ENCODE data around the gene GPRC5C.
A peak's percentile ranks its signal among the peaks of the same experiment; 100 is the strongest.

GPRC5C gene

DNA sequence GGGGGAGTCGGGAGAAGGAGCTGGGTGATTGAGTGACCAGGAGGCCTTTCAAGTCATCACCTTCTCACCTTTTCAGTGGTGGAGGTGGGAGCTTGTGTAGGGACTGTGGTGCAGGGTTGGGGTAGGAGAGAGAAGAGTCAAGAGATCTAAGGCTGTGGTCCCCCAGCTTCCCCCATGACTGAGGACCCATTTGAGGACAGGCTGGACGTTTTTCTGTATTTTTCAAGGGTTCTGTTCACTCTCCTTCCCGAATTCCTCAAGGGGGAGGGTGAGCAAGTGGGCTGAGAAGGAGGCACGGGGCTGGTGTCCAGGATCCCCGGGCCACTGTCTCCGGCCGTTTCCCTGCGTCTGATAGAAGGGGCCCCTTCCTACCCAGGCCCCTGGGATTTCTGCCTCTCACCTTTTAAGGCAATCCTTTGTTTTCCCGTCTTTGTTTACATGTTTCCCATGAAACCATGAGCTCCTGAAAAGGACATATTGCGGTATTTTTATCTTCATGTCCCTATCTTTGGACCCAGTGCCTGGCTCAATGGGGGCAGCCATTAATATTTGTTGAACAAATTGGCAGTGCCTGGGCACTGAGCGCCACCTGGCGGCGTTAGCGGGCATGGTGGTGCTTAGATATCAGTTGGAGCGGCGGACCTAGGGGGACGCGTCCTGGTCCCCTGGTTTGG is 25.4 kb downstream of the GPRC5C start (continued):
- TF ChIP-seq, protein P1, sequence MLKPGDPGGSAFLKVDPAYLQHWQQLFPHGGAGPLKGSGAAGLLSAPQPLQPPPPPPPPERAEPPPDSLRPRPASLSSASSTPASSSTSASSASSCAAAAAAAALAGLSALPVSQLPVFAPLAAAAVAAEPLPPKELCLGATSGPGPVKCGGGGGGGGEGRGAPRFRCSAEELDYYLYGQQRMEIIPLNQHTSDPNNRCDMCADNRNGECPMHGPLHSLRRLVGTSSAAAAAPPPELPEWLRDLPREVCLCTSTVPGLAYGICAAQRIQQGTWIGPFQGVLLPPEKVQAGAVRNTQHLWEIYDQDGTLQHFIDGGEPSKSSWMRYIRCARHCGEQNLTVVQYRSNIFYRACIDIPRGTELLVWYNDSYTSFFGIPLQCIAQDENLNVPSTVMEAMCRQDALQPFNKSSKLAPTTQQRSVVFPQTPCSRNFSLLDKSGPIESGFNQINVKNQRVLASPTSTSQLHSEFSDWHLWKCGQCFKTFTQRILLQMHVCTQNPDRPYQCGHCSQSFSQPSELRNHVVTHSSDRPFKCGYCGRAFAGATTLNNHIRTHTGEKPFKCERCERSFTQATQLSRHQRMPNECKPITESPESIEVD (tag by site-specific recombination; IDR thresholded peaks at IDR 0.05): no peak
- no peak for TF ChIP-seq ZNF585B (tag by site-specific recombination; IDR thresholded peaks at IDR 0.05)
- no peak for TF ChIP-seq ZNF112 (tag by site-specific recombination; IDR thresholded peaks at IDR 0.05)
- TF ChIP-seq ZNF654 (tag by site-specific recombination; IDR thresholded peaks at IDR 0.05; ENCODE audit: low read depth): peak; percentile 86
- TF ChIP-seq YY2 (tag by site-specific recombination; IDR thresholded peaks at IDR 0.05): peak; percentile 86
- no peak for TF ChIP-seq ZNF48 (tag by site-specific recombination; IDR thresholded peaks at IDR 0.05)
- TF ChIP-seq ZNF274 (IDR thresholded peaks at IDR 0.05; ENCODE audit: low read length): no peak
- TF ChIP-seq ZNF274 (tag by site-specific recombination; IDR thresholded peaks at IDR 0.05; ENCODE audit: borderline replicate concordance): no peak
- TF ChIP-seq, protein P2, sequence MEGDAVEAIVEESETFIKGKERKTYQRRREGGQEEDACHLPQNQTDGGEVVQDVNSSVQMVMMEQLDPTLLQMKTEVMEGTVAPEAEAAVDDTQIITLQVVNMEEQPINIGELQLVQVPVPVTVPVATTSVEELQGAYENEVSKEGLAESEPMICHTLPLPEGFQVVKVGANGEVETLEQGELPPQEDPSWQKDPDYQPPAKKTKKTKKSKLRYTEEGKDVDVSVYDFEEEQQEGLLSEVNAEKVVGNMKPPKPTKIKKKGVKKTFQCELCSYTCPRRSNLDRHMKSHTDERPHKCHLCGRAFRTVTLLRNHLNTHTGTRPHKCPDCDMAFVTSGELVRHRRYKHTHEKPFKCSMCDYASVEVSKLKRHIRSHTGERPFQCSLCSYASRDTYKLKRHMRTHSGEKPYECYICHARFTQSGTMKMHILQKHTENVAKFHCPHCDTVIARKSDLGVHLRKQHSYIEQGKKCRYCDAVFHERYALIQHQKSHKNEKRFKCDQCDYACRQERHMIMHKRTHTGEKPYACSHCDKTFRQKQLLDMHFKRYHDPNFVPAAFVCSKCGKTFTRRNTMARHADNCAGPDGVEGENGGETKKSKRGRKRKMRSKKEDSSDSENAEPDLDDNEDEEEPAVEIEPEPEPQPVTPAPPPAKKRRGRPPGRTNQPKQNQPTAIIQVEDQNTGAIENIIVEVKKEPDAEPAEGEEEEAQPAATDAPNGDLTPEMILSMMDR (tag by site-specific recombination; IDR thresholded peaks at IDR 0.05): peak; percentile 92
- TF ChIP-seq, protein P3, sequence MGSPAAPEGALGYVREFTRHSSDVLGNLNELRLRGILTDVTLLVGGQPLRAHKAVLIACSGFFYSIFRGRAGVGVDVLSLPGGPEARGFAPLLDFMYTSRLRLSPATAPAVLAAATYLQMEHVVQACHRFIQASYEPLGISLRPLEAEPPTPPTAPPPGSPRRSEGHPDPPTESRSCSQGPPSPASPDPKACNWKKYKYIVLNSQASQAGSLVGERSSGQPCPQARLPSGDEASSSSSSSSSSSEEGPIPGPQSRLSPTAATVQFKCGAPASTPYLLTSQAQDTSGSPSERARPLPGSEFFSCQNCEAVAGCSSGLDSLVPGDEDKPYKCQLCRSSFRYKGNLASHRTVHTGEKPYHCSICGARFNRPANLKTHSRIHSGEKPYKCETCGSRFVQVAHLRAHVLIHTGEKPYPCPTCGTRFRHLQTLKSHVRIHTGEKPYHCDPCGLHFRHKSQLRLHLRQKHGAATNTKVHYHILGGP (tag by site-specific recombination; IDR thresholded peaks at IDR 0.05): no peak
- no peak for TF ChIP-seq ZNF157 (tag by site-specific recombination; IDR thresholded peaks at IDR 0.05)
- 0 out of 2 replicates have a peak, but pooled peaks have one; percentile 15 for TF ChIP-seq ZSCAN30 (tag by site-specific recombination; IDR thresholded peaks at IDR 0.05)
- TF ChIP-seq ZNF776 (tag by site-specific recombination; IDR thresholded peaks at IDR 0.05; ENCODE audit: borderline replicate concordance): no peak

DNA sequence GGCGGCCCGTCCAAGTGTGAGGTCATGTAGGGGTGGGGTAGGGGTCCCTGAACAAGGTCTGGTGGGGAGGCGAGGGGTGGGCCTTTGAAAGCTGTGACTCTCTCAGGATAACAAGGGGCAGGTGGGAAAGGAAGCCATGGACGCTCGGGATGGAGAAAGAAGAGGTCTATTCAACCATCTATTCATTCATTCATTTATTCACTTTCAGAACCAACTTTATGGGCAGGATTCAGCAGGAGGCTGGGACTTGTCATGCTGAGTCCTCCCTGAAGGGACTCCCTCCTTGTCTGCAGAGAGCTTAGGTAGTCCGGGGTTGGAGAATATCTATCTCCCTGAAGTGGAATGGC is 25.9 kb downstream of the GPRC5C start:
- POLR2A ChIA-PET: no interaction called here
- no peak overlapping the region for H3K27ac ChIP-seq (ENCODE audit: extremely low read depth, low read depth, low read length)
- H3K4me1 ChIP-seq (ENCODE audit: control insufficient read depth, insufficient read depth, low read length): peaks cover 8% of the 10 kb centered on the region
- no peaks in the 10 kb centered on the region for H3K9me3 ChIP-seq (ENCODE audit: control insufficient read depth, insufficient read depth, low read depth, low read length)
- no peak for TF ChIP-seq FEZF1 (tag by site-specific recombination; IDR thresholded peaks at IDR 0.05)
- TF ChIP-seq ZNF24 (tag by site-specific recombination; IDR thresholded peaks at IDR 0.05): 0 out of 2 replicates have a peak, but pooled peaks have one; percentile 4
- CTCF ChIA-PET: interaction anchor here (0.6 to 11.7 kb wide), 49 partner anchors 10 to 1290 kb away, joined by 3 to 453 read pairs (median 6); partner anchors contain the start of genes BTBD17, RAB37 and RPL38
- H3K36me3 ChIP-seq (ENCODE audit: control insufficient read depth in 2 of 2, insufficient read depth in 1 of 2, low read length in 2 of 2): no peaks in the 10 kb centered on the region
- H3K4me3 ChIP-seq (ENCODE audit: low read depth, low read length): no peak overlapping the region

DNA sequence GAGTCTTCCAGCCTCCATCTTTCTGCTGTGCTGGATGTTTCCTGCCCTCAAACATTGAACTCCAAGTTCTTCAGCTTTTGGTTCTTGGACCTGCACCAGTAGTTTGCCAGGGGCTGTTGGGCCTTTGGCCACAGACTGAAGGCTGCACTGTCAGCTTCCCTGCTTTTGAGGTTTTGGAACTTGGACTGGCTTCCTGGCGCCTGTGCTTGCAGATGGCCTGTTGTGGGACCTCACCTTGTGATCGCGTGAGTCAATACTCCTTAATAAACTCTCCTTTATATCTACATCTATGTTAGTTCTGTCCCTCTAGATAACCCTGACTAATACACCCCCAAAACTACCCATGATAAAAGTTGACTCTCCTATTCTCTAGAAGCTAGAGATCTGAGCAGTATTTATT is 26.9 kb downstream of the GPRC5C start:
- no peak overlapping the region for H3K27ac ChIP-seq (ENCODE audit: extremely low read depth, low read depth, low read length)
- ChIA-PET CTCF (interaction anchor here (0.6 to 11.7 kb wide), 10 partner anchors 10 to 1994 kb away, joined by 3 to 453 read pairs (median 10); partner anchors contain the start of gene UBE2O), POLR2A (no interaction called here)
- no peak overlapping the region for H3K4me3 ChIP-seq (ENCODE audit: low read depth, low read length)
- H3K4me1 ChIP-seq (ENCODE audit: control insufficient read depth, insufficient read depth, low read length): peaks cover 4% of the 10 kb centered on the region
- H3K36me3 ChIP-seq (ENCODE audit: control insufficient read depth in 2 of 2, insufficient read depth in 1 of 2, low read length in 2 of 2): no peaks in the 10 kb centered on the region
- H3K9me3 ChIP-seq (ENCODE audit: control insufficient read depth, insufficient read depth, low read depth, low read length): no peaks in the 10 kb centered on the region
- TF ChIP-seq ZNF112 (tag by site-specific recombination; IDR thresholded peaks at IDR 0.05) (no peak), ZNF621 (tag by site-specific recombination; IDR thresholded peaks at IDR 0.05) (no peak), ZNF654 (tag by site-specific recombination; IDR thresholded peaks at IDR 0.05; ENCODE audit: low read depth) (no peak), ZFP69B (tag by site-specific recombination; IDR thresholded peaks at IDR 0.05) (no peak), ZNF558 (tag by site-specific recombination; IDR thresholded peaks at IDR 0.05) (no peak), ZNF404 (tag by site-specific recombination; IDR thresholded peaks at IDR 0.05) (no peak)
- TF ChIP-seq, protein P4, sequence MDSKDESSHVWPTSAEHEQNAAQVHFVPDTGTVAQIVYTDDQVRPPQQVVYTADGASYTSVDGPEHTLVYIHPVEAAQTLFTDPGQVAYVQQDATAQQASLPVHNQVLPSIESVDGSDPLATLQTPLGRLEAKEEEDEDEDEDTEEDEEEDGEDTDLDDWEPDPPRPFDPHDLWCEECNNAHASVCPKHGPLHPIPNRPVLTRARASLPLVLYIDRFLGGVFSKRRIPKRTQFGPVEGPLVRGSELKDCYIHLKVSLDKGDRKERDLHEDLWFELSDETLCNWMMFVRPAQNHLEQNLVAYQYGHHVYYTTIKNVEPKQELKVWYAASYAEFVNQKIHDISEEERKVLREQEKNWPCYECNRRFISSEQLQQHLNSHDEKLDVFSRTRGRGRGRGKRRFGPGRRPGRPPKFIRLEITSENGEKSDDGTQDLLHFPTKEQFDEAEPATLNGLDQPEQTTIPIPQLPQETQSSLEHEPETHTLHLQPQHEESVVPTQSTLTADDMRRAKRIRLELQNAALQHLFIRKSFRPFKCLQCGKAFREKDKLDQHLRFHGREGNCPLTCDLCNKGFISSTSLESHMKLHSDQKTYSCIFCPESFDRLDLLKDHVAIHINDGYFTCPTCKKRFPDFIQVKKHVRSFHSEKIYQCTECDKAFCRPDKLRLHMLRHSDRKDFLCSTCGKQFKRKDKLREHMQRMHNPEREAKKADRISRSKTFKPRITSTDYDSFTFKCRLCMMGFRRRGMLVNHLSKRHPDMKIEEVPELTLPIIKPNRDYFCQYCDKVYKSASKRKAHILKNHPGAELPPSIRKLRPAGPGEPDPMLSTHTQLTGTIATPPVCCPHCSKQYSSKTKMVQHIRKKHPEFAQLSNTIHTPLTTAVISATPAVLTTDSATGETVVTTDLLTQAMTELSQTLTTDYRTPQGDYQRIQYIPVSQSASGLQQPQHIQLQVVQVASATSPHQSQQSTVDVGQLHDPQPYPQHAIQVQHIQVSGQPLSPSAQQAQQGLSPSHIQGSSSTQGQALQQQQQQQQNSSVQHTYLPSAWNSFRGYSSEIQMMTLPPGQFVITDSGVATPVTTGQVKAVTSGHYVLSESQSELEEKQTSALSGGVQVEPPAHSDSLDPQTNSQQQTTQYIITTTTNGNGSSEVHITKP (tag by site-specific recombination; IDR thresholded peaks at IDR 0.05): no peak
- TF ChIP-seq, protein P5, sequence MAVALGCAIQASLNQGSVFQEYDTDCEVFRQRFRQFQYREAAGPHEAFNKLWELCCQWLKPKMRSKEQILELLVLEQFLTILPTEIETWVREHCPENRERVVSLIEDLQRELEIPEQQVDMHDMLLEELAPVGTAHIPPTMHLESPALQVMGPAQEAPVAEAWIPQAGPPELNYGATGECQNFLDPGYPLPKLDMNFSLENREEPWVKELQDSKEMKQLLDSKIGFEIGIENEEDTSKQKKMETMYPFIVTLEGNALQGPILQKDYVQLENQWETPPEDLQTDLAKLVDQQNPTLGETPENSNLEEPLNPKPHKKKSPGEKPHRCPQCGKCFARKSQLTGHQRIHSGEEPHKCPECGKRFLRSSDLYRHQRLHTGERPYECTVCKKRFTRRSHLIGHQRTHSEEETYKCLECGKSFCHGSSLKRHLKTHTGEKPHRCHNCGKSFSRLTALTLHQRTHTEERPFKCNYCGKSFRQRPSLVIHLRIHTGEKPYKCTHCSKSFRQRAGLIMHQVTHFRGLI (tag by site-specific recombination; IDR thresholded peaks at IDR 0.05): no peak
- TF ChIP-seq, protein P6, sequence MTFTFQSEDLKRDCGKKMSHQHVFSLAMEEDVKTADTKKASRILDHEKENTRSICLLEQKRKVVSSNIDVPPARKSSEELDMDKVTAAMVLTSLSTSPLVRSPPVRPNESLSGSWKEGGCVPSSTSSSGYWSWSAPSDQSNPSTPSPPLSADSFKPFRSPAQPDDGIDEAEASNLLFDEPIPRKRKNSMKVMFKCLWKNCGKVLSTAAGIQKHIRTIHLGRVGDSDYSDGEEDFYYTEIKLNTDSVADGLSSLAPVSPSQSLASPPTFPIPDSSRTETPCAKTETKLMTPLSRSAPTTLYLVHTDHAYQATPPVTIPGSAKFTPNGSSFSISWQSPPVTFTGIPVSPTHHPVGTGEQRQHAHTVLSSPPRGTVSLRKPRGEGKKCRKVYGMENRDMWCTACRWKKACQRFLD (tag by site-specific recombination; IDR thresholded peaks at IDR 0.05): no peak
